8988T (cell line): ENCODE data around the gene CENPH.

Experiments used
- DNase-seq: peaks from one replicate; pipeline ENCODE4 v3.0.0; 2011

Gene CENPH

GRCh38 chr5:69257577-69257976 is 68.2 kb downstream of the CENPH start:
- DNase-seq = no peak
